DMS79 treated with DMSO at 0.1 percent for 48 hours (cell line): ENCODE results near the gene MLKL.

Experiments
- DNase-seq: peaks from one replicate; lab custom pipeline; 2025; lab: John Stamatoyannopoulos, UW

Gene MLKL

DNA sequence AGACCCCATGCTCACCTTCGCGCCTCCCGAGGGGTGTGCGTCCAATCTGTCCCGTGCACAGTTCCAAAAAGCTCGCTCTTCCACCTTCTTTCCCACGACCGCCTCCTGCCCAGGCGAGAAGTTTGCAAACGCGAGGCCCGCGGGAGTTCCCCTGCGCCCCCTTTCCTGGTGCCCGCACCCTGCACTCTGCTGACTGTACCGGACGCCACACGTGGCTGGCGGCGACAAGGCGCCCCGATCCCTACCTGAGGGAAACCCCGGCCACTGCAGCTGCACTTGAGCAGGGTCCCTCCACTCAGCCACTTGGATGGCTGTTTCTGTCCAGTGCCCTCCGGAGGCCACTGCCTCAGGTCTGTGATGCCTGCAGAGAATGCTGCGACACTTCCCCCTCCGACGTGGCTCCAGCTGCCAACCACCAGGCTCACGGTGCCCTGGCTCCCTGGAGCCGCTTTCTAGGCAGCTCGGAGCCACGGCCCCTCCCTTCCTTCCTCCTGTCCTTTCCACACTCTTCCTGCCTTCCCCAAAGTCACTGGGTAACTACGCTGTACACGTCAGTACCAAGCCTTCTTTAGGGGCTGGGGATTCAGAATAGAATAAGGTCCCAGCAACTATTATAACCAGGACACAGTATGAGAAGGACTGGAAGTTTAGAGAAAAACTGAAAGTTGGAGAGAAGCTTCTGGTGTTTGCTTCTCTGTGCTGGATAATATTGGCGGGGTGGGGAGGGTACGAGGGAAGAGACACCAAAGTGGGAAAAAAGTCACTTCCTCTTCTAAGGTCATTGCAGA, at the start of gene MLKL:
MLKL (minus strand) TSS at position 425 of the 788 bp plus-strand sequence. CDS start 5,105 bp downstream, outside the sequence.
- no peak for DNase-seq

DNA sequence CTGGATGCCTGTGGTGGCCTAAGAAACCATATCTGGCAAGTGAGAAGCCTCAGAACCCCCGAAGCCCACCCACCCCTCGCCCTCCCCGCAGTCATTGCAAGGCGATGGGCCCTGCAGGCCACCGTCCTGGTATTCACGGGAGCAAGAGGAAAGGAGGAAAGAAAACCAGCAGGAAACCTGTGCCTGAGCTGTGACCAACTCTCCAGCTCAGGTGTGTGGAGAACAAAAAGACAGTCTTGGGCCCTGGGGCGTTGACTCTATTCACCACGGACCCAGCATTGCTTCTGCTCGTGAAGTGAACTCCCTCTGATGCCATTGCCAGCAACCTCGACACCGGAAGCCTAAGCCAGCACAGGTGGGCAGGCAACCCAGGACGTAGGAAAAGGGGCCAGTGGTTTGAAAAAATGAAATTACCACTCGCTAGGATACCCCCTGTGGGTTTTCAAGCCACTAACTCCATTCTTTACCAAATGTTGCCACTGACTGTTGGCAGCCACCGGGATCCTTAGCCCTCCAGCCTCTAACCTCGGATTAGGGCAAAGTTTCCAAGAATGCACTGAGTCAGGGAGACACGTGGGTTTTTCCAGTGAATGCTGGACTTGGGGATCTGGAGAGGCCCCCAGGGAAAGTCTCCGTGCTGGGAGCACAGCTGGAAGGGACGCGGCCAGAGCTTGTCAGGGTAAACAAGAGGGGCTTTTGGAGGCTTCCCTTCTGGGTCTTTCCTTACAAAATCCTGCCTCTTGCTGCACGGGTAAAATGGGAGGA, 48.8 kb upstream of the MLKL start:
- DNase-seq = no peak

DNA sequence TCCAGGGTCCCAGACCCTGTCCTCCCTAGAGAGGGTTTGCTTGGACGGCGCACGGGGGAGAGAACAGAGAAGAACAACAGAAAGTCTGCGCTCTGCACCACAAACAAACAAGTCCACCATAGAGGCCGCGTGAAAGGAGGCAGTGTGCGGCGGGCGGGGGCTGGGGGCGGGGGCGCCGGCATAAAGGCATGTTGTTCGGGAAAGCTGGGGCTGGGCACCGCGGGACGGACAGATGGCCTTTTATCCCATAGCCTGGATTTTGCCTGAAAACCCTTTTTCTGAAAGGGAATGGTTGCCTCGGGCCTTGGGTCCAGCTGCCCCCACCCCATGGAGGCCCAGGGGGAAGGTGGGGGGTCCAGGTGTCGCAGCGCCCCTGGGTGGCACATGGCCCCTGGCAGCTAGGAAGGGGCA, 48.0 kb upstream of the MLKL start:
- DNase-seq = no peak

DNA sequence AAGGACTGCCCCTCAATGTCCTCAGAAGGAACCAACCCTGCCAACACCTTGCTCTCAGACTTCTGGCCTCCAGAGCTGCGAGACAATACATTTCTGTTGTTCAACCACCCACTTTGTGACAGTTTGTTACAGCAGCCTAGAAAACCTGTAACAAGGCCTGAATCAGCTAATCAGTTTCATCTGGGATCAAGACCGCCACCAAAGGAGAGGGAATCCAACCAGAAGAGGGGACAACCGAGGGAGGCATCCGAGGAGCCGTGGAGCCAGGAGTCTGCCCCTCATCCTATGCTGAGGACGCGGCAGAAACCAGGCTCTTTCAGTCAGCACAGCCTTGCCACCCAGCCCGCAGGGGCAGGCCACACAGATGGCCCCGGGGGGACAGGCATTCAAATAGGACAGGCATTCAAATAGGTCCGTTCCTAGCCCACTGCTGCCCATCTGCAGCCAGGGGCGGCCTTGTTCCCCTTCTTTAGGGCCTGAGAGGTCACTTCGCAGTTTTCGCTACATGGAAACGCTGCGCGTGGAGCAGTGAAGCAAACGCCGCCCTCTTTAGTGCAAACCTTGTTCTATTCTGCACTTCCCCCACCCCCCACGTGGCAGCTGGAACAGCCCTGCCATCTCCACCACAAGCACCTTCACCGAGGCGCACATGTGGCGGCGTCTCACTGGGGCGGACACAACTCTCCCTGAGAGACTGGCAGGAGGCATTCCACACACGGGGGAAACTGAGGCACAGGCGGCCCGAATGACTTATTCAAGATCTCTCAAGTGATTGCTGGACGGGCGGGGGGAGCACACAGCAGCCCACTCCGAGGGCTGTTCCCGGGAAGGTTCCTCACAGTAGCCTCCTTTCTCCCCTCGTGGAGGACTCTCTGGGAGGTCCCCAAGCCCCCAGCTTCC, 47.3 kb upstream of the MLKL start:
- no peak for DNase-seq

DNA sequence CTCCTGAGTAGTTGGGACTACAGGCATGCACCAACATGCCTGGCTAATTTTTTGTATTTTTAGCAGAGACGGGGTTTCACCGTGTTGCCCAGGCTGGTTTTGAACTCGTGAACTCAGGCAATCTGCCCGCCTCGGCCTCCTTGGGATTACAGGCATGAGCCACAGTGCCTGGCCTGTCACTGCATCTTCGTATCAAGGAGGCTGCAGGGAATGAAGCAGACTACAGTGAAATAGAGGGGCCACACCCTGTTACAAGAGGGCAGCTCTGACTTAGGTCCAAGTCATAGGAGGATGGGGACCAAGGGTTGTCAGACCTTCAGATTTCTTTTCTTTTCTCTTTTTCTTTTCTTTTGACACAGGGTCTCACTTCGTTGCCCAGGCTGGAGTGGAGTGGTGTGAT, 45.3 kb upstream of the MLKL start:
- no peak for DNase-seq

DNA sequence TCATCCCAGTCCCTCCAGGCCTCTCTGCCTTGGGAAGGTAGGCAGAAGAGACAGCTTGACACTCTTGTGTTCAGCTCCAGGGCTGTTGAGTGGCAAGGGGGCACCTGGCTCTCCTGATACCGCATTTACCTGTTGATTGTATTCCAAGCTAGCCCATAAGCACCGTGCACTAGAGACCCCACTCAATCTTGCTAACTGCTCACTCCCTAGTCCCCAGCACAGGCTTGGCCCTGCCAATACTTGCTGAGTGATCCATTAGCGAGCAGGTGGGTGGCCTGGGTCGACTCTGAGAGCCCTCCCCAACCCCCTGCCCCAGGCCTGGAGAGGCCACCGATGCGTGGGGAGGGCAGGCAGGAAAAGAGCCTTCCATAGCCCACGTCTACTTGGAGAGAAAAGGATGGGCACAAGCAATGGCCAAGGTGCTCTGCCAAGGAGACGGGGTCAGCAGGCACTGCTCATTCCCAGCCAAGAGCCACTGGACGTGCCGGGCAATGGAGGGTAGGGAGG, 44.5 kb upstream of the MLKL start:
- DNase-seq = no peak

DNA sequence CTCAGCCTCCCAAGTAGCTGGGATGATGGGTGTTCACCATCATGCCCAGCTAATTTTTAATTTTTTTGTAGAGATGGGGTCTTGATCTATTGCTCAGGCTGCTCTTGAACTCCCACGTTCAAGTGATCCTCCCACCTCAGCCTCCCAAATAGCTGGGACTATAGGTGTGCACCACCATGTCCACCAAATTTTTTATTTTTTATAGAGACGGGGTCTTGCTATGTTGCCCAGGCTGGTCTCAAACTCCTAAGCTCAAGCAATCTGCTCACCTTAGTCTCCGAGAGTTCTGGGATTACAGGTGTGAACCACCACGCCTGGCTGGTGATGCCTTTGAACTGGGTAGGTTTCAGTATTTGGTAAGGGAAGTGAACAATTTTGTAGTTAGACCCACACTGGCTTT, 43.9 kb upstream of the MLKL start:
- DNase-seq = no peak

DNA sequence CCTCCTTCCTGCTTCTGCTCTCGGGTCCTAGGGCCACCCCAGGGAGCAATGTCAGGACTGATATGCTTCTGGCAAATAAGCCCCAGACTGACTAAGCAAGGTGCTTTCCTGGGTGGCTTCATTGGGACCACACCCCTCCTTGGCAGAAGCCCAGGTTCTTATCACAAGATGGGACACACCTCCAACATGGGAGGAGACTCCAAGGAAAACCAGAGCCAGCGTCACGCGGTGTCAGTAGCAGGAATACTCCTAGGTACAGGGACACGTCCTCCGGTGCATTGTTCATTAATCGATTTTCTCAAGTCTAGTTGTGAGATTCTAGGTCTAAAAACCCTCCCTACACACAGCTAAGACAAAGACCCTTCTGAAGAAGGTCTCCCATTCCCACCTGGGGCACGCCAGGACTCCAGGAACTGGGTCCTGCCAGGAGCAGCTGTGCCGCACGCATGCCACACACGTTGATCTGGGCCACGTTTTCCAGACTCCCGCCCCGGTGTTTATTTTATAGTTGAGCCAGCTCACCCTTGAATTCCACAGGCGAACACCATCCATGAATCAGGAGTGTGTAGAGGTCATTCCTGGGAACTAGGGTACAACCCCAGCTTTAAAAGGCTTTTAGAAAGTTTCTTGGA, 43.1 kb upstream of the MLKL start:
- DNase-seq = peak; percentile 74

DNA sequence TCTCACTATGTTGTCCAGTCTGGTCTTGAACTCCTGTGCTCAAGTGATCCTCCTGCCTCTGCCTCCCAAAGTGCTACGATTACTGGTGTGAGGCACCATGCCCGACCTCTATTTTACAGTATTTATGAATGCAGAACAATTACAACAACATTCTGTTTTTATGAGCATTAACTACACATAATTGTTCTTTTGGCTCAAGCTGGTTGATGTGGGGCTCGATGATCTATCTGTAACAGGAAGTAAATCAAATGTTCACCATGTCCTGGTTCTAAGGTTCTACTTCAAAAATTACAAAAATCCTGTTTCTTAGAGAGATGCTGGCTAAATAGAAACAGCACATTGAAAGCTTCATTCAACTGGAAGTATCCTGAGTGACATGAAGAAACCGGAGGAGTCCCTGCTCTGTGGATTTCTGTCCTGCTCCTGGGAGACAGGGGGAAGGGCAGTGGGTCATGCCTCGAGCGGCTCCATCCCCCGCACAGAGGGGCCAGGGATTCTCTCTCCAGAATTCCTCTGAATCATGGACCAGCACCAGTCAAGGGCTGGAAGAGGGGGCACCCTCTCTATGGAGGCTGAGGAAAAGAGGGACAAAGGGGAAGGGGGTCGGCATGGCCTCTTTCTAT, 42.5 kb upstream of the MLKL start:
- DNase-seq = no peak

DNA sequence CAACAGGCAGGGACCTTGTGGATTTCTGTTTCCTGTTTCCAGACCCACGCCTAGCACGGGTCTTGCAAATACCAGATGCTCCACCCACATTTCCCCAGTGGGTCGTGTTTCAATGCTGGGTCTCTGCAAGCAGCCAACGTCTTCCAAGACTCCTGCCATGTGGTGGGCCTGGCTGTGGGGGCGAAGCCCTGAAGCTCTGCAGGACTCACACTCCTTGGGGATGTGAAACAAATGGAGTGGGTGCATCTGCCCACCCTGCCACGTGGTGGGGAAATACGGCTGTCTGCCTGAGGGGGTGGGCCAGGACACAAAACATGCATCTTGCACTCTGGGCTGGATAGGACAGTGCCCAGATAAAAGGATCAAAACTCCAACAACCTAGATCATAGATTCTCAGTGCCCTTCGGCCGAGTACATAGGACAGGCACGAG, 41.4 kb upstream of the MLKL start:
- DNase-seq = no peak

DNA sequence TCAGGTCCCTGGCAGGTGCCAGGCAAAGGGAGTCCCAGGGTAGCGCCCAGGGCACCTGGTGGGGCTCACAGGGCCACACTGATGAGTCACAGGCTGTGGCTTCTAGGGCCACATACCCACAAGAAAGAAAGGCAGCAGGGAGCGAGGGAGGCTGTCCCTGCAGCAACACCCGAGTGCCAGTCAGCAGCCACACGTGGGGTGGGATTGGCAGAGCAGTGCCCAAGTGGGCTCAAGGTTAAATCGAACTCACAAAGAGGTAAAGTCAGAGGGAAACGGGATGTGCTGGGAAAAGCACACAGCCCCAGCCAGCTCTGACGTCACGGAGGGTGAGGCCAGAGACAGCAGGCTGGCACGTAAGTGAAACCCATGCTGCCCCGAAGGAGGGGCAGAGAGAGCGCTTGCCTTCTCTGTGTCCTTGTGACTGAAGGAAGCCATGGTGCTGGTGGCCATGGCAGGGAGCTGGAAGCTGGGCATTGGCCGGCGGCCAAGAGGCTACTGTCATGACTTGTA, 40.2 kb upstream of the MLKL start:
- no peak for DNase-seq

DNA sequence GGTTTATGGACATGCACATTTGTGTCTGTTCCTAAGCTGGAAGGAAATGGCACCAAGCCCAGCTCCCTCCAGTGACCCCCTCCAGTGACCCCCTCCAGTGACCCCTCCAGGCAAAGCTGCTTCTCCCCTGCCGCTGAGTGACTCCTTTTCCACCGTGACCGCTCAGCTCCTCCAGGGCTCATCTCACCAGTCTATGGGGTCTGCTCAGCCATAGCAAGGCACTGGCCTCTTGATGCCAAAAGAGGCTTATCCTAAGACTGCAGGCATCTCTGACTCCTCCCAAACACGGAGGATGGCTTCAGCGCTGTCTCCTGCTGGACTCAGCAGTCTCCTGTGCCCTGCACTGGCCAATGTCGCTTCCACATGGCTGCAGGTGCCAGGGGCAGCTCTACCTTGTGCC, 38.6 kb upstream of the MLKL start:
- no peak for DNase-seq

DNA sequence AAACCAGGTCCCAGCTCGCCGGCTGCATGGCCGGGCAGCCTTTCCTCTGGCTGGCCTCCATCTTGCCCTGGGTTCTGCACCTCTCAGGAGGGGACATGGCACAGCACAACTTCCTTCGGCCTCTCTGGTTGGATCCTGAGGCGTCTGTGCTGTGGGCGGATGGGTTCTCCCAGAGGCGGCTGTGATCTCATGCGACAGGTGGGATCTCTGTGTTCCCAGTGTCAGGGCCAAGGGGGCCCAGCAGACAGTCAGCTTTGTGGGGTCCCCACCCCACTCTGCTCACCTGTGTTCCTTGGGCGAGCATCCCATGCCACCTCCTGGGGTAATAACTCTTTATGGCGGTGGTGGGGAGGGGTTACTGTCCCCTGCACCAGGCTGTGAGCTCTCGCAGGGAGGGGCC, 38.2 kb upstream of the MLKL start:
- no peak for DNase-seq

DNA sequence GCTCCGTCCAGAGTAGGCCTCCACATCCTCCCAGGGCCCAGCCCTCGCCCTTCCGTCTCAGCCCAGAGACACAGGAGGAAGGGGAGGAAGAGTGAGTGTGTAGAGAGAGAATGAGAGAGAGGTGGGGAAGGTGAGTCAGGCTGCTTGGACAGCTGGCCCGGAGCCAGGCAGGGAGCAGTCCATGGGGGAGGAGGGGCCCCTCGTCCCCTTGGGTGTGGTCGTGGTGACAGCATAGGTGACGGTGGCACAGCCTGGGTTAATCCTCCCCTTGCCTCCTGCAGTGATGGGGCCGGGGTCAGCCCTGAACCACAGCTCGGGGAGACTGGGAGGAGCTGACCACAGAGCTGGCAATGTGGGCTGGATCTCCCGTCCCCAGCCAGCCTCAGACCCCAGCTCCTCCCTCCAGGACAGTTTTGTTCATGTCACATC, 37.5 kb upstream of the MLKL start:
- no peak for DNase-seq

DNA sequence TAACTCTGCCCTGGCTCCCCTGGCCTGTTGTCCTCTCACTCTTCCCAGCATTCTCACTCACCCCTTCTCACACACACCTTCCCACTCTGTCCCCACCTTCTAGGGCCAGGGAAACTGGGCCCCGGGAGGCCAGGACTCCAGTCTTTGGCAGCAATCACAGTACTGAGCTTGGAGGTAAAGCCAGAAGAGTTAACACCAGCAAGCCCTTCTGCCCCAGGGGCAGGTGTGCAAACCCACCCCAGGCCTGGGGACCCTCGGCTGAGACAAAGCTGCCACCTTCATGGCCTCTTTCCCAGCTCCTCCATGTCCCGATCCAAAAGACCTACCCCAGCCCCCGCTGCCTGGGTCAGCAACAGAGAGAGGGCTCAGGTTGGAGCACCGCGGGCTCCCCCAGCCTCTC, 36.9 kb upstream of the MLKL start:
- DNase-seq = no peak

DNA sequence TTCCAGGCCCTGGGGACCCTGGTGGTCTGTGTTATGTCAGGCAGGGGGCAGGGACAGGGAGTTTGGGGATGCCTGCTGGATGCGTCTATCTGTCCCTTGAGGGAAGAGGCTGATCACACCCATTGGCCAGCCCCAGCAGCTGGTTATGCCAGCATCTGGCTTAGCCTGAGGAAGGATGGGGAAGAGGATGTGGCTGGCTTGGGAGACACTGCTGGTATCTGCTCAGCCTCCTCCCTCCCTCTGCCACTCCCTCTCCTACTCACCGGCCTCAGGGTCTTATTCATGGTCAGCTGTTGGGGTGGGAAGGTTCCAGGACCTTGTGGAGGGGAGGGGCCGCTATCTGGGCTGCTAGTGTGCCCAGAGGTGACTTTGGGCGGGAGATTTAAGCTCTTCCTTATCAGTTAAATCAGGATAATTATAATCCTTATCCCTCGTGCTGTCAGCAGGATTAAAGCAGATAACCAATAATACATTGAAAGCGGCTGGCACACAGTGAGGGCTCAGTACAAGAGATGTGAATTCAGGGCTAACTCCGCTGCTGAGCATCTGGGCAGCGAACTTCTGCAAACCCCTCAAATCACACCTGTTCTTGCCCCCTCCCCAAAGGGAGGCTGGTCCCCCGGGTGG, 36.0 kb upstream of the MLKL start:
- DNase-seq = no peak

DNA sequence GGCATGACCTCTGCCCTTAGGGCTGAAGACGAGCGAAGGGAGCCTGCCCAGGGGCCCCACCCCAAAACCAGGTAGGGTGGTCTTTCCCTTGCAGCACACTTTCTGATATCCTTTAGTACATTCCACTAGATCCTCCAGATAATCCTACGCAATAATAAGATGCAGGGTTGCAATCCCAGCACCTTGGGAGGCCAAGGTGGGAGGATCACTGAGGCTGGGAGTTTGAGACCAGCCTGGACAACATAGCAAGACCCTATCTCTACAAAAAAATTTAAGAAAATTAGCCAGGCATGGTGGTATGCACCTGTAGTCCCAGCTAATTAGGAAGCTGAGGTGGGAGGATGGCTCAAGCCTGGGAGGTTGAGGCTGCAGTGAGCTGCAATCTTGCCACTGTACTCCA, 34.9 kb upstream of the MLKL start:
- no peak for DNase-seq

DNA sequence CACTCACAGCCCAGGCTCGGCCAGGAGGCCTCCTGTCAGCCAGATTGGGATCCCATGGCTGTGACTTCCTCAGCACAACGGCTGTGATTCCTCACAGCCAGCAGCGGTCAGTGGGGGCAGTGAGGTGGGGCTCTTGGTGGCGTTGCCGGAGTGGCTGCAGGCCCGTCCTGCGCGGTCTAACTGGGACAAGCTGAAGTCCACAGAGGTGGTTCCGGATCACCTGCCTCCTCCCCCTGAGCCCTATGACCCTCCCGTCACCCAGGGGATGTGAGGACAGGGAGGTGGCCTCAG, 34.4 kb upstream of the MLKL start:
- no peak for DNase-seq

DNA sequence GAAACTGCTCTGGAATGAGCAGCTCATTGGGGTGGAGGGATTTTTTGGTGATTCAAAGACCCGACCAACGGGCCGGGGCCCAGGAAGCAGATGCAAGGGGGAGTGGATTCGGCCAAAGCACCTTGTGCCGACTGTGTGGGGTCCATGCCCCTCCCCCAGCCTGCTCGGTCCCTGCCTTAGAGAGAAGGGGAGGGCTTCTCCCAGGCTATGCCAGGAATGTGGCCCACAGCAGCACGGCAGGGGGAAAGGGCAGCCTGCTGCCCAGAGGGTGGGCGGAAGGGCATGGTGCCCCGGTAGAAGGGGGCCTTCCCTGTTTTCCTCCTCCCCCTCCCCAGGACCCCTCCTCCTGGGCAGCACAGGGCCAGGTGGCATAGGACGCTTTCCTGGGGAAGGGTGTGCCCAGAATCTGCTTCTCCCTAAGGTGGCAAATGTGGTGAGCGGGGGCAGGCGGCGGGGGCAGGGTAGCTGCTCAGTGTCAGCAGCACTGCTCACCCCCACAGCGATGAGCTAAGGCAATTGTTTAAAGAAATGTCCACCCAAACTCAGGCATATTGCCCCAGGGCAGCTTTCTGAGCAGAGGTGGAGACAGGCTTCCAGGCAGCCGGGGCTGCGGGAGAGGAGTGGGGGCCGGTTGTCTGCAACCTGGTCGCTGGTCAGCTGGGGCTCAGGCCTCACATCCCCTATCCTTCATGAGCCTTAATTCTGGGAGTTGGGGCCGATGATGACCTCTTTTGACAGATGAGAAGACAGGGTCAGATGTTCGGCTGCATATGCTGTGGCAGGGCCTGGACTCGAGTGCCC, 33.9 kb upstream of the MLKL start:
- no peak for DNase-seq
